Left renal pelvis (tissue), 4 donors: ENCODE results near the gene SKI. TPM values are rescaled to one million over a fixed set of nuclear protein-coding genes. Genes with fewer than 3 reads are reported as not detected.
A peak's percentile ranks its signal among the peaks of the same experiment; 100 is the strongest.

ENCODE experiments used
- DNase-seq, 4 donors: peaks; one replicate each; pipeline ENCODE4 v3.0.0-alpha.2; 2013; ENCODE audit warnings: low read depth in 4 of 4, low spot score in 3 of 4
- polyA plus RNA-seq, 4 donors: library from polyadenylated mRNA; unstranded; fragments of 120-200 nt; gene quantifications; one replicate each; pipeline ENCODE4 v1.2.1, GENCODE V29; 2013; ENCODE audit not compliant: insufficient read length in 4 of 4

Gene SKI
- polyA plus RNA-seq, 4 donors: 51.6 to 83.7 (median 57.2) TPM

DNA sequence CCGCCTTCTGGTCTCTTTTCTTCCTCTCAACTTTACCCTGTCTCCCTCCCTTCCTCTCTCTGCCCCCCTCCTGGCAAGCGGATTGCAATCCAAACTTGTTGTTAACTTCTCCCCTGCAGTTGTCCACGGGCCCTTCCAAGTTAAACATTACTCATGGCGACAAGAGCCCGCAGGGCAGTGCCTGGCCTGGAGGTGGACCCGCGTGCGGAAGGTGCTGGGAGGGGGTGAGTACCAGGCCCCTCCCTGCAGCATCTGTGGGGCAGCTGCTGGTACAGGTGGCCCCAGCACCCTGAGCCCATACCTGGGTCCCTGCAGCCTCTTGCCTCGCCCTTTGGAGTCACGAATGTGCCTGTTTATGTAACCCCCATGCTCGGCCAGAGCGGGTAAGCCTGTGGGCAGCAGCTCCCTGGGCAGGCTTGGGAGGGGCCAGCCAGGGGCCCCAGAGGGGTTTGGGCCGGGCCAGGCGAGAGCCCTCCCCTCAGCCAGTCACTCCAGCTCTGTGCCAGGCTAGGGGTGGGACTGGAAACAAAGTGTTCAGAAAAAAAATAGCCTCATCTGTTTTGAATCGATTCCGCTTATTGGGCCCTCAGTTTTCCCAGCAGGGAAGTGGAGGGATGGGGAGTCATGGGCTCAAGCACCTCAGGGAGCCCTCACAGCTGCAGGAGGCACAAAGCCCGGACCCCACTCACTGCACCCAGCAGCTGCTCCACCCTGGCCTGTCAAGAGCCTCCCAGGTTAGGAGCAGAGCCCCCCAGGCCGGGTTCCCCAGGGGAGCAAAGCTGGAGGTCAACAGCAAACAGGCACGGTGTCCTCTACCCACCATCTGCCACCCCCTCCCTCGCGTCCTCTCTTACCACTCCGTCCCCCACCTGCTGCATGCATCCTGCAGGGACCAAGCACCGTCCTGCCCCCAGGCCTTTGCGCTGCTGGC is 19.5 kb upstream of the SKI start:
- no peak for DNase-seq

DNA sequence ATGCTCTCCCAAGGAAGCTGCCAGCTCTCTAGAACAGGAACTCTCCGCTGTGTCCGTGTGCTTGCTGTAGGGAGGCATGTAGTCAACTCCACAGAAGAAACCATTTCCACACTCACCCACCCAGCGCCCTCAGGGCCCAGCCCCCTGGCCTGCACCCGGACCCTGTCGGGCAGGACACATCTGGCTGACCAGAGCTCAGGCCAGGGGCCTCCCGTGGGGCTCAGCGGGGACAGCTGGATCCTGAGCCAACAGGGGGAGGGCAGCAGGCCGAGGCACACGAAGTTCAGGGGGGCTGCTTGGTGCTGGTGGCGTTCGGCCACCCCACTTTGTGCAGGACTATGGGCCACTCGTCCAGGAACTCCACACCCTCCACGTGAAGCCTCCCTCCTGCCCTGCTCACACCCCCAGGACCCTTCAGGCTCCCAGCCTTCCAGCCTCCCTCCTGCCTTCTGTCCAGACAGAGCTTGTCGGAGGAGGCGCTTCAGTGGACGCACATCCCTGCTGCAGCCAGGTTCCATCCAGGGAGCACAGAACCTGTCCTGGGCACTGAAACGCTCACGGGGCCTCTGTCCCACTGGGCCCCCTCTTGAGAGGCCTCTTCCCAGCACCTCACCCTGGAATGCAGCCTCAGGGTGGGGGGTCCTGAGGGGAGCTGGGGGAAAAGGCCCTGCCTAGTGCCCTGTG is 18.6 kb upstream of the SKI start:
- no peak for DNase-seq

DNA sequence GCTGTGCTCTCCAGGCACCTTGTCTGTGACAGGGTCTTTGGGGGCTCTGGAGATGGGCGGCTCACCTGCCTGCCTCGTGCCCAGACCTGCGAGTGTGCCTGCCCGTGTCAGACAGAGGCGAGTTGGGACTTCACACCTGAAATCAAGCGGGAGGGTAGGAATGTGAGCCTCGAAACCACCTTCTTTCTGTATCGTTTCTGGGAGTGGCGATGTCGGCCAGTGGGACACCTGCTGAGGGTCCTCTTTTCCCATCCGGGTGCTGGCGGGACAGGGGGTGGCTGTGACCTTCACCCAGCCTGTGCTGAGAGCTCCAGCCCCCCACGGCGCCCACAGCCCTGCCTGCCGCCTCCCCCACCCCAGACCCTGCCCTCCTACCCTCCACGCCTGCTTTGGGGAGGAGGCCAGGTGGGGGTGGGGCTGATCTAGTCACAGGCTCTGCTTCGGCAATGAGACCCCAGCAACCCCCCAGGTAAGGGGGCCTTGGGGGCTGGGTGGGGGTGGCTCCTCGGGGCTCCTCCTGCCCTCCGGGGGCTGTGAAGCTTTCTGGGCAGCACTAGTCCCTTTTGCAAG is 17.9 kb upstream of the SKI start:
- no peak for DNase-seq

DNA sequence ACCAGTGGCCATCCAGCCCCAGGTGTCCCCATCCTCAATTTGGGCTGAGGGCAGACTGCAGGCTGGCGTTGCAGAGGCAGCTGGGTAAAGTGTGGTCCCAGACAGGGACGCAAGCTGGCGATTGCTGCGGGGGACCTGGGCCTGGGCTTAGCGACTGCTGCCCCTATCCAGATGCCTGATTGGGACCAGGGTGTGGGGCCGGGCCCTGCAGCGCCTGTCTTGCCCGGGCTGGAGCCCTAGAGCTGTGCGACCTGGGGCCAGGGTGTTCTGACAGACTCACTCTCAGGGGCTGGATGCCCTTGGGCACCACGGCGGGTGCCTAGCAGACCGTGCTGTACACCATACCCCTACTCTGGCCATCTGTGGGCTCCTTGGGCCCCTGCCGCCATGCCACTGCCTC is 17.3 kb upstream of the SKI start:
- no peak for DNase-seq

DNA sequence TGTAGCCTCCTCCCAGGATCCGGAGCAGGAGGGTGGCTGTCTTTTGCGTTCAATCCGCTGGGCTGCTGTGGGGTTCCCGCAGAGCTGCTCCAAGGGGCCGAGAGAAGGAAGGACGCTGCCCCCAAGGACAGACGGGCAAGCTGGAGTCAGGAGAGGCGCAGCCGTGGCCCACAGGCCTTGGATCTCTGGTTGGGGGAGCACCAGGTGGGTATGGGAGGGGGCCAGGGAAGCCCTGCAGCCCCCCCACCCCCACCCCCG is 15.9 kb upstream of the SKI start:
- DNase-seq: no peak

DNA sequence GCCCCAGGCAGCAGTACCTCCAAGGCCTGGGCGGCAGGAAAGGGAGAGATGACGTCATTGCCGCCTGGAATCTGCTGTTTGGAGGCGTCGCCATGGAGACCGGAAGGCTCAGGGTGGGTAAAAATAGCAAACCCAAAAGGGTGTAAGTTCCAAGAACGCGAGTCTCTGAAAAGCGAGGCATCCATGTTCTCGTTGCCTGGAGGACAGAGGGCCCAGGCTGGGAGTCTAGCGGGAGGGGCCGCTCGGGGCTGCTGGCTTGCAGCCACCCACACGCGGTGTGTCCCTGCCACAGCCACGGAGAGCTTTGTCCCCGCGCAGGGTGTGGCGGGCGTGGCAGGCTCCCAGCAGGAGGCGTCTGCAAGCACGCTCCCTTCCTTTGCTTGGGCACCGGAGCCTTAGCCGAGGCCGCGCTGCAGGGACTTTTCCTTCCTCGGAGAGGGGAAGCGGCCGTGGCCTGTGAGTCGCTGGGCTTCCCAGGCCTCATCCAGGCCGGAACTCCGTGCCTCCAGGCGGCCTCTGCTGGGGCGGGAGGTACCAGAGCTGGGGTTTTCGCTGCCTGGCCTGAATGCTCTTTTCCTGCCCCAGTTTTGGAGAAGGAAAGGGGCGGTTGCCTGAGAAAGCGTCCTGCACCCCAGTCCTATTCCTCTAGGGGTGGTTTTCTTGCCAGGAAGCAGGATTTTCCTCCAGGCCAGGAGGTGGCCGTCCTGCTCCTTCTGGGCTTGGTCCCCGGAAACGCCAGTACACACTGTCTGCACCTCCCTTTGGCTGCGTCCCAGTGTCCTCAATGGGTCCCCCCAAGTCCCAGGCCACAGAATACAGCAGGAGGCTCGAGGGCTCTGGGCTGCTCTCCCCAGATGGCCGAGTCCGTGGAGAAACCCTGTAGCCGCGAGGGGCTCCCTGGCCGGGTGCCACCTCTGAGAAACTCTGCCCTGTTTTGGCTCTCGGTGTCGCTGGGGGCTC is 15.3 kb upstream of the SKI start:
- DNase-seq: peak in 3 of 4 donors; percentile 81 to 92 (median 91)

DNA sequence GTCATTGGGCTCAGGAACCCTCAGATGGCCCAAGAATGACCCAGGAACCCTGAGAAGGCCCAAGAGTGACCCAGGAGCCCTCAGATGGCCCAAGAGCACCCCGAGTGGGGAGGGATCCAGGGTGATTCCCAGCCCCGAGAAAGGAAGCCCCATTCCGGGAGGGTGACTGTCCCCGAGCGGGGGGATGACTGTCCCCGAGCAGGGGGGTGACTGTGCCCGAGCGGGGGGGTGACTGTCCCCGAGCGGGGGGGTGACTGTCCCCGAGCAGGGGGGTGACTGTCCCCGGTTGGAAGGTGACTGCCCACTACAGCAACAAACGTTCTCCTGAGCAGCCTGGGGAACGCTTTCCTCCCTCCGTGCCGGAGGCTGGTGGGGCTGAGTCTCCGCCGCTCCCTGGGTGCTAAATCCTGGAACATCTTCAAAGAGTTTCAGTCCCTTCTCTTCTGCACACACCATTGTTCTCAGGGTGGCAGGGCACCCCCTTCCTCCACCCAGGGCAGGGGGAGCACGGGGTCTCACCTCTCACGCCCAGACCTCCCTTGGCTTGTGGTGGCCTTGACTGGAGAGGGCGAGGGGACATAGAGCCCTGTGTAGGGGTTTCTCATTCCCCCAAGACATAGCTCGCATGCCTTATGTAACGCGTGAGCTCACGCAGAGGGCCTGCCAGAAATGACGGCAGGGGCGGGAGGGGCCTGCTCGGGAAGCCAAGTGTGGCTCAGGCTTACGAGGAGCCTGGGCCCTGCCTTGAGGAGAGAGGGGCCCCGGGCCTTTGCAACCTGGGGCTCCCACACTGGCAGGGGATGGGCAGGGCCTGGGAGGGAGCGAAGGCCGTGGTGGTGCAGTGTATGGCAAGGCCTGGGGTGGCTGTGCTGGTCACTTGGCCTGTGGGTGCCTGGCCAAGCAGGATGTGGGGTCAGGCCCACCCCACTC is 14.3 kb upstream of the SKI start:
- no peak for DNase-seq

DNA sequence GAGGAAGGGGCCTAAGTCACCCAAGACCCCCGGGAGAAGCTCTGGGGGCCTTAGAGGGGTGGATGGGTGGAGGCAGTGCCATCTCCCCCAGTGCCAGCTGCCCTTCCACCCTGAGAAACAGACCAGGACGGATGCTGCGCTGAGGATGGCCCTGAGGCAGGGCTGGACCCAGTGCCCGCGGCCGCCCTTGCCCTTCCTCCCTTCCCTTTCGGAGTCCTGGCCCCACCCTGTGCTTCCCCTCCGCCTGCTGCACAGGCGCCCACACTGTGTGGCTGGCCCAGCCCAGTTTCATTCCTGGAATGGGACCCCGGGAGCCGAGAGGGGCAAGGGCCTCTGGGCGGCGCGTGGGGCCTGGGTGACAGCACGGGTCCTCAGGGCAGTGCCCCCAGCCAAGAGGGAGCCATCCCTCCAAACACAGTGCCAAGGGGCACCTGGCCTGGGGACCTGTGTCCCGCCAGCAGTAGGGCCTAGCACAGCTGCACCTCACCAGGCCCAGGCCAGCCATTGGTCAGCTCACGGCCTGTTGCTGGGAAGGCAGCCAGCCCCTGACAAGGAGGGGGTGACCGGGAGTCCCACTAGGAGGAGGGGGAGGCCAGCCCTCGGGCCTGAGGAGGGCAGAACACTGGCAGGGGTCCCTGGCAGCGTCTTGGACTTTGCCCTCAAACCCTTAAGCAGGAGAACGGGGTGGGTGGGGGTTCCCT is 13.4 kb upstream of the SKI start:
- DNase-seq: no peak

DNA sequence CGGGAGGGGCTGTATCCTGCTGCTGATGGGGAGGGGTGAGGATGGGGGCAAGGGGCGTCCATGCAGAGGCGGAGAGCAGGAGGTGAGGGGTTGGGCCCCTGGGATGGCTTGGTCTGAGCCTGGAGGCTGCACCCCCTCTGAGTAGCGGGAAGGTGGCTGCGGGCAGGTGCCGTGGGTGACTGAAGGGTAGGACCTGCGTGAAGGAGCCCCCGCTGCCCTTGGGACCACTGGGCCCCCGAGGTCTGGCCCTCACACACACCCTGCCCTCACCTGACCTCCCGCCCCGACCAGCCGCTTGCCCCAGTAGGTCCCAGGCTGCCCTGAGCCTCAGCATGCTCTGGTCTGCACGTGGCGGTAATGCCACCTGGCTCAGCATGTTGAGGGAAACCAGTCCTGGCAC is 12.8 kb upstream of the SKI start:
- DNase-seq: no peak

DNA sequence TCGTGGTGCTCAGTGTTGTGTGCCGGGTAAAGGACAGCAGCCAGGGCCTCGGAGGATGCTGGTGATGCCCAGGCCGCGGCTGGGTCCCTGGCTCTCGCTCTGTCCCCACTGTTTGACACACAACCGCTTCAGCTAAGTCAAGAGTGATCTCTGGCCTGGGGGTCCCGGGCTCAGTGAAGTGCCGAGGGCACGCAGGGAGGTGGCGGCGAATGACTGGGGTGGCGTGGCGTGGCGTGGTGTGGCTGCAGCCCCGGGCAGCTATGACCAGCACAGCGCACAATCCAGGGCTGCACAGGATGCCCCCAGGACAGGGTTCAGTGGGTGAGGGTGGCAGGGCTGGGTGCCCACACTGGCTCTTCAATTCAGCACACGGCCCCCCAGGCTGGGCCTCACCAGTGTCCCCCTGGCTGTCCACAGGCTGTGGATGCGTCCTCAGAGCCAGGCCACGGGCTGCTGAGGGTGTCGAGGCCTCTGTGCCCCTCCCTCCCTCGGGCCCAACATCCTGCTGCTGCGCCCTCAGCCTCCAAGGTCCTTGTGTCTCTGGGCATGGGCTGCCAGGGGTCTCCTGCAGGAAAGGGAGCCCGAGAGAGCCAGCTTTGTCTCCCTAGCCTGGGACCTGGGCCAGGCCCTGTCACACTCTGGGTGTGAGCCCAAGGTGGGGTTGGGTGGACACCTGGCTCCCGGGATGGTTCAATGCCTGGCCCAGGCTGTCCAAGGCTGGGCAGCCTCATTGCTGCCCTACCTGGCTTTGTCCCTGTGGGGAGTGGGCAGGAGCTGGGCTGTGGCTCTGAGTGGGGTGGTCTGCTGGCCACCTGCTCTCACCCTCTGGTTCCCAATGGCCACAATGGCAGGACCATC is 12.0 kb upstream of the SKI start:
- DNase-seq: no peak

DNA sequence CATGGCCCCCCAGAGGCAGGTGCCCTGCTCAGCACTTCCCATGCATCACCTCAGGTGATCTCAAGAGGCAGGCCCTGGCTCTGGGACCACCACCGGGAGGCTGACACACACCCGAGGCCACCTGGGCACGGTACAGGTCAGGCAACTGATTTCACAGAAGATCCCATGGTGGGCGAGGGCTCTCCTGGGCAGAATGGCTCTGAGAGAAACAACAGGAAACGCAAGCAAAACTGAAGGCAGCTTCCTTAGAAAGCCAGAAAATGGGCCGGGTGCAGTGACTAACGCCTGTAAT is 11.4 kb upstream of the SKI start:
- DNase-seq: no peak

DNA sequence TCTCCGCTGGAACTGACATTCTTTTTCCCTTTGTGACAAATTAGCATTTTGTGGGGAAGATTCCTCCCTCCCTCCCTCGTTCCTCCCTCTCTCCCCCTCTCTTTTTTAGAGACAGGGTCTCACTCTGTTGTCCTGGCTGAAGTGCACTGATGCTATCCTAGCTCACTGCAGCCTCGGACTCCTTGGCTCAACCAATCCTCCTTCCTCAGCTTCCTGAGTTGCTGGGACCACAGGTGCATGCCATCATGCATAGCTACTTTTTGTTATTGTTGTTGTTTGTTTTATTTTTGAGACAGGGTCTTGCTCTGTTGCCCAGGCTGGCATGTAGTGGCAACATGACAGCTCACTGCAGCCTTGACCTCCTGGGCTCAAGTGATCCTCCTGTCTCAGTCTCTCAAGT is 6.8 kb upstream of the SKI start:
- no peak for DNase-seq

DNA sequence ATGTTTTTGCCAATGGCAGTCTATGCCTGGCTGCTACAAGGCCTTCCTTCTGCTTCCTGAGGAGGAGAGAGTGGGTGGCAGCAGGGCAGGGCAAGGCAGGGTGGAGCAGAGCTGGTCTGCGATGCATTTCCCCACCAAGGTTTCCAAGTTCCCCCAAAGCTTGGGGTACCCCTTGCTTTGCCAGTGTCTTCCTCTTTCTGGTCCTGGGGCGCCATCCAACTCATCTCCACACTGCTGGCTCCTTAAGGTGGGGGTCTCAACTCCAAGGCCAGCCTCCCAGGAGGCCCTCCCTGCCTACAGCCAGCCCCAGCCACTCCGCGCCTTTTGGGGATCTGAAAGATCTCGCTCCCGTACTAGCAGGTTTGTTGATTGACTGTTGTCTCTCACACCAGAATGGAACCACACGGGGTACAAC is 3.9 kb upstream of the SKI start:
- DNase-seq: no peak

DNA sequence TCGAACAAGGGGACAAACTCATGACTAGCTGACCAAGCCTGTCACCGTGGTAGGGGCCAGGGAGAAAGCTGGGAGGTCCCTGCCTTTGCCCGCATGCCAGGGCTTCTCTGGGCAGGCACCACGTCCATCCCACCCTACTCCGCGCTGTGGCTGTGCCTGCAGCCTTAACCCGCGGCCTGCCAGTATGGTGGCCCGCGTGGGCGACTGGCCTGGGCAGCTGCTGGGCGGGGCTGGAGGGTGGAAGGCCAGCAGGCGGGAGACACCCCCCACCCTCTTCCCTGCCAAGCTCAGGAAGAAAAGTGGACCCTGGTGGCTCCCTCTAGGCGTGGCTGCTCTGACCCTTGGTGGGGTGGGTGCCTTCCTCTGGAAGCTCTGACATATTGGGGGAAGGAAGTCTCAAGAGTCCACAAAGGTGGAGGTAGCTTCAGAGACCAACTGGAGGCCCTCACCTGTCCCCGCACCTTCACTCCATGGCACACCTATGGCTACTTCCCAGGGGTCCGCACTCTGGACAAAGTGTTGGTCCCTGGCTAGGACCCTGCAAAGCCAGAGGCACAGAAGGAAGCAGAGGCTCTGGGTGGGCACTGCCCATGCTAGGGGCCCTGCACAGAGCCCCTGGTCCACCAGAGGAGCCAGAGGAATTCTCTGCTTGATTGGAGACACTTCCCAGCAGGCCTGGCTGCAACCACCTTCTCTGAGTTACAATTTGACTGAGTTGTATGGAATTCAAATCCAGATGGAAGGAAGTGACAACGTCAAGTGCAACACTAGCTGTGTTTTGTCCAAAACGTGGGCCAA is 3.3 kb upstream of the SKI start:
- no peak for DNase-seq

DNA sequence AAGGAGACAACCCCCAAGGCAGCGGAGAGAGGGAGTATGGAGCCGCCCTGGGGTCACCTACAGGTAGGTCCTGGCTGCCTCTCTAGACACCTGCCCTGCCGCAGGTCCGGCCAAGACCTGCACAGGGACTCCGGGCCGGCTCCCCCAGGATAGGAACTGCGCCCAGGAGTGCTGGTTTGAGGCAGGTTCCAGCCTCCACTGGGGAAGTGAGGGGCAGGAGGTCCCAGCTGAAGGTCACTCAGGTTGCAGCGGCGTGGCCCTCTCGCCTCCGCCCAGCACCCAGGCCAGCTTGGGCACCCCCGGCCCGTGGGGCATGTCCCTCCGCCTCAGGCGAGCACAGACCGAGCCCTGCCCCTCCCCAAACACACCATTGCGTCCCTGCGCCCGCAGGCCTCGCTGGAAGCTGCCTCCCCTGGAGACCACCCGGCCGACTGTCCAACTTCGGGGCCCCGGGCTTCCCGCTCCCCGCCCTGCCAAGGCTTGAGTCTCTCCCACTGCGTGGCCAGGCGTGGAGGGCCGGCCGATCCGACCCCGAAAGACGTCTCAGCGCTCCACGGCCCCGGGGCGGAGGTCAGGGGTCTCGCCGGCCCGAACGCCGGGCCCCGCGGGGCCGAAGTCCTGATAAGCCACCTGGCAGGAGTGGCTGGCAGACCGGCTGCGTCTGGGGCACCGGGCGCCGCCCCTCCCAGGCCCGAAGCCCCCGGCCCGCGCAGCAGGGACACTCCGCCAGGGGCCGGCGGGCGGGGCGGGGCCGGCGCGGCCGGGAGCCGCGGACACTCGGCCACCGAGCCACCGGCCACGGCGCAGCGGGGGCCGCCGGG is 1.4 kb upstream of the SKI start:
- no peak for DNase-seq

DNA sequence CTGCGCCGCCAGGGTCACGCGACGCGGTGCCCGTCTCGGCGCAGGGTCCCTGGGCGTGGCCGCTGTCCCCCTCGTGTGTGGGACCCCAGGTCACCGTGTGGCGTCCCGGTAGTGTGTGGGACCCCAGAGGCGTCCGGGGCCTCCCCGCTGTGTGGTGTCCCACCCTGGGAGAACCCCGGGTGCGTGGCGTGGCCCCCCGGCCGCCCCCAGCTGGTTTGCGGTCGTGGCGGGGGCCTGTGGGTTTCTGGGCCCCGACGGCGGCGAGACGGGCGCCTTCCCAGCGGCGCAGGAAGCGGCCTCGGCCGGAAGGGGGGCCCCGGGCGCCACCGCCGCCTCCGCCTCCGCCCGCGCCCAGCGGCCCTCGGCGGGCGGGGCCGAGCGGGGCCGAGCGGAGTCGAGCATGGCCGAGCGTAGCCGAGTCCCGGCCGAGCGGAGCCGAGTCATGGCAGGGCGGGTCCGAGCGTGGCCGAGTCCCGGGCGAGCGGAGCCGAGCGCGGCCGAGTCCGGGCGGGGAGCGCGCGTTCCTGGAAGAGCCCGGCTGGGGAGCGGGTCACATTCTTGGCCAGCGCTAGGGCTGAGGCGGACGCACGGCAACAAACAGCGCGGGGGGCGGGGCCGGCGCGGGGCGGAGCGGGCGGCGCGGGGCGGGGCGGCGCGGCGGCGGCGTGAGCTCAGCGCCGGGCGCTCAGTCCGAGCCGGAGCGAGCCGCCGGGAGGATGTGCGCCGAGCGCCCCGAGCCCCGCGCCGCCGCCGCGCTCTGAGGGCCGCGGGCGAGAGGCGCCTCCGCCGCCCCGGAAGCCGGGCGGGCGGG is 568 bp upstream of the SKI start:
- DNase-seq: peak; percentile 87 to 96 (median 94)
